IPS-18c (cell line): ENCODE data around the gene FOXP1.

ENCODE experiments used
- H3K4me3 ChIP-seq: 2 replicates; pipeline ENCODE4 v1.7.0; 2013; ENCODE audit warnings: low read depth, mild to moderate bottlenecking, low read length, moderate library complexity; ENCODE audit not compliant: insufficient read depth
- H3K9me3 ChIP-seq: one replicate; pipeline ENCODE4 v1.6.1; 2013; ENCODE audit warnings: mild to moderate bottlenecking, low read length, moderate library complexity; ENCODE audit not compliant: control insufficient read depth, insufficient read depth

The FOXP1 gene

DNA sequence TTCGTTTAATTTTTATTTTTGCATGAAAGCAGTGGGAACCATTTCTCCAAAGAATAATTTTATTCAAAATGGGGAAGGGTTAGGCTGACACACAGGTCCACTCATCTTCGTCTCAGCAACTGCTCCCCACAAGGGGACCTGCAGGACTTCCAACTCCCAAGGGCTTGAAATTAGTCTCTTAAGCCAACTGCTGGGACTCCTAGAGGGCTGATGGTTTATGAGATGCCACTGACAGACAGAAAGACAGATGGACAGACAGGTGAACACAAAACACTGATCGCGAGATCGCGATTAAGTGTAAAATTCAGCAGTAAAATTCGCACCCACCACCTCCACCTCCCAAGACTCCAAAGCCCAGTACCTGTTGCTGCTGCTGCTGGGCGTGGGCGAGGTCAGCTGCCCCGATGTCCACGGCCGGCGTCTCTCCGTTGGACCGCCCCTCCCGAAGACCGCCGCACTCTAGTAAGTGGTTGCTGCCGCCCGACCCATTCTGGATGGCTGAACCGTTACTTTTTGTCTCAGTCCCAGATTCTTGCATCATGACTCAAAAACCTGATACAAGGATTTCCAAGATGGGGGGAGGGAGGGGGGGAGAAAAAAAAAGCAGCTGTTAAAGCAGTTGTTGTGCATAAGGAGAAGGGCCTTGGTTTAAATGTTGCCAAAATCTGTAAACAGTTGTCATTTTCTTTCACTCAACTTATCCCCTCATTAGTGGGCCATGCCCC lies 385.5 kb downstream of the FOXP1 start:
- Histone ChIP-seq H3K9me3 (no peaks in the 10 kb centered on the region), H3K4me3 (no peak overlapping the region)

DNA sequence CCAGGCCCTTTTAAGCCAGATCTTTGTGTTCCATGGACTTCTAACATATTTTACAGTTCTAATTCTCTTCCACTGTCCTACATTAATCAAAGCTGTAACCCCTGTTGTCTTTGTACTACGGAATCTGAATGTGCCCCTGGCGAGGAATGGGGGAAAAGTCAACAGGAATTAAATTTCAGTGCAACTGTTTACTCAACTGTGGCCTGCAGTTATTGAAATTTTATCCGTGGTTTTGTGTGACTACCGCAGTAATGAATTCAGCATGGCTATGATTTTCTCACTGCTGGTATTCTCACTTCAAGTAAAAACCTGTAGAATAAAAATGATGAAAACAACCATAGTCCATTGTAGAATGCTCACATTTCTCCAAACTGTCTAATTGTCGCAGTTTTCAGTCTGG lies 388.0 kb downstream of the FOXP1 start:
- Histone ChIP-seq H3K9me3 (no peaks in the 10 kb centered on the region), H3K4me3 (no peak overlapping the region)

DNA sequence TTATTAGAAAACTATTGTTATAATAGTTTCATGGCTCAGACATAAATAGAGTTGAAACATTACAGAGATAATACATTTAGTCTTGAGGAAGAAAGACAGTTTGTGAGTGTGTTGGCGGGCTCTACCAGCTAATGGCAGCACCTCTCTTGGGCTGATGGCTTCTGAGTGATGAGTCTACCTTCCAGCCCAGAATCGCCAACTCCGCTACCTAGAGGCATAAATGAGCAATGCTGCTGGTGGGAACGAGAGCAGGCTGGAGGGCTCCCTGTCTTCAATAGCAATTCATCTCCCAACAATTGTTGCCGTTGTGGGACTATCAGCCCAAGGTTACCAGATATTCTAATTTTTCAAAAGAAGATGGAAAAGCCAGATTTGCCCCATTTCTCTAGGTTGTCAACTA lies 388.7 kb downstream of the FOXP1 start:
- Histone ChIP-seq H3K9me3 (no peaks in the 10 kb centered on the region), H3K4me3 (no peak overlapping the region)

DNA sequence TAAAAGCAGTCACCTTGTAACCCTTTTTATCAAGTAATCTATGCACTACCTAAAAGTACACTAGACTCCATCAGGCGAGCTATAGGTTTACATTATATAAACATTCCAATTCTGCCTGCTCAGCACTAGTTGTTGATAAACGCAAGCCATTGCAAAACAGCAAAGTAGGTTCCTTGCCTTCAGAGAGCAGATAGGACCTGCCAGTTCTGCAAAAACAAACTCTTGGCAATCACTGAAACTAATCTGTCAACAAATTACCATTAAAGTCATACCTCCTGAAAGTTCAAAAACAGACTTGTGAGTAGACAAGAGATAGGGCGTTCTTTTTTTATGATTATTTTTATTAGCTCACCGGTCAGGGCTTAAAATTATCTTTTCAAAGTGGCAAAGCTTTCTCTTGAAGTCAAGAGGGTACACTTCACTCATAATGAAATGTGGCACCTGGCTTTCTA lies 392.5 kb downstream of the FOXP1 start:
- Histone ChIP-seq H3K4me3 (no peak overlapping the region), H3K9me3 (no peaks in the 10 kb centered on the region)

DNA sequence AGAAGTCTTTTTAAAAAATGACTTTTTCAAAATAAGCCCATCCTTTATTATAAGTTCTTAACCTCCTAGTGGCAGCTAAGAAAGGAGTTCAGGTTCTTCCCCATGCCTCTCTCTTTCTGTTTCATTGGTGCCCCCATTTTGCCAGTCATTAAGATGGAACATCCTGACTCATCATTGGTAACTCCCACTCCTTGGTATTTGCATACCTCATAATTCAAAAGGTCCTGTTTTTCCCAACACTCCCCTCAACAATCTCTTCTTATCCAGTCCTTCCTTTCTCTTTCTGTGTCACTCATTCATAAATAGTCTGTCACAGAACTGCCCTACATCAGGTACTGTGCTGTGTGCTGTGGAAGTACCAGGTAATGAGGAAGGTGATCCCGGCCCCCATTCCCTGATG lies 394.0 kb downstream of the FOXP1 start:
- H3K4me3 ChIP-seq, result no peak overlapping the region
- no peaks in the 10 kb centered on the region for H3K9me3 ChIP-seq

DNA sequence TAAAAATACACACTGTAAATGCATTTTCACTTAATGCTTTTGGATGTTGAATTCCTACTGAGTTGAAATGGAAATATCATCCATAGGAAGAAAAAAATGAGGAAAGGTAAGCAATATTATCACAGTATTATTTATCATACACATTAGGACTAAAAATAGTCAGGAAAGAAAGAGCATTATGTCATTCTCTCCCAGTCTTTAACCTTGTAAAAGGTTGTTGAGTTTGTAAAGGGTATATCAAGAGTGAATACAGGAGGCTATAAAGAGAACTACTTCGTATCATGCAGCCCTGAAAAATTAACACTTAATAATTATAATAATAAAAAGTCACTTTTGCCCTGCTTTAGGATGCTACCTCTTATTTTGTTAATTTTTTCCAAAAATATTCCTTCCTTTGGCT lies 395.8 kb downstream of the FOXP1 start:
- H3K9me3 ChIP-seq, result no peaks in the 10 kb centered on the region
- H3K4me3 ChIP-seq, result no peak overlapping the region

DNA sequence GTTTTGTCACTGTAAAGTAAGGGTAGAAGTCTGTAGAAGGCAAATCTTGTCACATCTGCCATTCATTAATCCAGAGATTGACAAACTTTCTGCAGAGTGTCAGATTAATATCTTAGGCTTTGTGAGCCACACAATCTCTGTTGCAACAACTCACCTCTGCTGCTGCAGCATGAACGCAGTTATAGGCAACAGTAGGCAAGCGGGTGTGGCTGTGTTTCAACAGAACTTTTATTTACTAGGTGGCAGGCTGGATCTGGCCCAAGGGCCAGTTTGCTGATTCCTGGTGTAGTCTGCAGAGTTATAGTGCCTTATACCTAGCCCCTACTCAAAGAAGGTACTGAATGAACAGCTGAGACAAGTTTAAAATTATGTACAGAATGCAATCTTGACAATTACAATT lies 396.7 kb downstream of the FOXP1 start:
- Histone ChIP-seq H3K4me3 (no peak overlapping the region), H3K9me3 (no peaks in the 10 kb centered on the region)

DNA sequence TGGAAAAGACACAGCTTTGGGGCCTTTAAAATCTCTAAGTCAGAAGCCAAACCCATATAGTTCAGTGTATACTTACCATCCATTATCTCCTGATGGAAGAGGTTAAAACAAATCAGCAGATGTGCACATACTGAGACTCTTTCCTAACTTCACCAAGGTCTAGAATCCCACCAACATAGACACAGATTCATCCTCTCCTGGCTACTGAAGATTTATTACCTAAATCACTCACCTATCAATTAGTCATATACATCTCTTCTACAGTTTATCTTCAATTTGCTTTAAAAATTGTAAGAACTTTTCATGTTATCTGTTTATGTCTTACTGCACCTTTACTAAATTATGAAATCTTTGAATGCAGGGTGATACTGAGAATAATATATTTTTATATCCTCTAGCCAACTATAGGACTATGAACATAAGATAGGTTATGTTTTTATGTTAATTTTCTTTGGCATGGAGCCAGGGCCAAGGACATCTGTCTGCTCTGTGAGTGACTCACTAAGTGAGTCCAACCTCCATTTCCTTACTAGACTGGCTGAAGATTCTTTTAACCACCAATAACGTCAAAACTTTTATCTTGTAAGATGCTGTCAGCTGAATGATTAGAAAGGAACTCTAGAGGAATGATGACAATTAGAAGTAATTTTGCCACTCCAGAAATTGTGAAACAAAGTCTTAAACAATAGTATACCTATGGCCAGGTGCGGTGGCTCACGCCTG lies 397.6 kb downstream of the FOXP1 start:
- Histone ChIP-seq H3K4me3 (no peak overlapping the region), H3K9me3 (no peaks in the 10 kb centered on the region)

DNA sequence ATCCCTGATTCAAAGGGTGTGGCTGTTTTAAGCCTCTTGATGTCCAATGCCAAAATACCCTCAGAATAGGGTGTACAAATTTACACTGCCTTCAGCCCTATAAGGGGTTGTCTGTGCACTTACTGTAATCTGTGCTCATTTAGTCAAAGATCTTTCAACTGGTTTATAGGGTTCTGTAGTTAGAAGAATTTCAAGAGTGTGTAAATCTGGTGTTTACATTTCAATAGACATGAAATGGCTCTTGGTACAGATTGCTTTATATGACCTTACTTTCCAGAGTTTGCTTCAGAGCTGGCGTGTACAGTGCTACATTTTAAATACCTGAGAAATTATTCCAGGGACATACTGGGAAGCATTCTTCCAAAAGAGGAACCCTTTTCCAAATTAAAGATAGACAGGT lies 399.3 kb downstream of the FOXP1 start:
- H3K4me3 ChIP-seq, result no peak overlapping the region
- H3K9me3 ChIP-seq, result no peaks in the 10 kb centered on the region

DNA sequence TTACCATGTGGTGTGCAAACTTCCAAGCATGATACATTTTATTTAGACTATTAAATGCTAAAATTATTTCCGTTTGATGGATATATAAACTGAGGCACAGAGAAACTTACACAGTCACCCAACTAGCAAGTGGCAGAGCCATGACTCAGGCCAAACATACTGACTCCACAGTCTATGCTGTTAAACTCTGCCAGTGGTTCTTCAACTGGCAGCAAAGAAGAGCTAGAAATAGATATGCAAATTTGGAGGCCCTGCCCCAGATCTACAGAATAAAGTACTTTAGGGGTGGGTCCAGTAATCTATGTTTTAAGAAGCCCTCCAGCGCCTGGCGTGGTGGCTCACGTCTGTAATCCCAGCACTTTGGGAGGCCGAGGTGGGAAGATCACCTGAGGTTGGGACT lies 400.0 kb downstream of the FOXP1 start:
- Histone ChIP-seq H3K4me3 (no peak overlapping the region), H3K9me3 (no peaks in the 10 kb centered on the region)

DNA sequence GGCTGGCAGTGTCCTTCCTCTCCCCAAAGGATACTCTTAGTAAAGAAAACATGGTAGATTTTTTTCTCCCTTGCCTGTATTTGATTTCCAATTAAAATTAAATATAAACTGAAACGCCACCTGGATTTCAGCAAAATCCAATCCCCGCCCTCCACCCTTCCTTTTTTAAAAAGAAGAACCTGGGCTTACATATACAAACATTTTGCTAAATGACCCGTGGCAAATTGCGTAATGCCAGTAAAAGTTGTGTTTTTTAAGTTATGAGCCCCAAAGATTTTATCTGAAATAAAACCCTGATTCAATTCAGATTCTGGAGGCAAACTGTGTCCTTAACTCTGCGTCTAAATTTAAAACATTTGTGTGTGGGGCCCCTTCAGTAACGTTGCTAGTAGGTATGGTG lies 403.0 kb downstream of the FOXP1 start:
- no peak overlapping the region for H3K4me3 ChIP-seq
- H3K9me3 ChIP-seq, result no peaks in the 10 kb centered on the region

DNA sequence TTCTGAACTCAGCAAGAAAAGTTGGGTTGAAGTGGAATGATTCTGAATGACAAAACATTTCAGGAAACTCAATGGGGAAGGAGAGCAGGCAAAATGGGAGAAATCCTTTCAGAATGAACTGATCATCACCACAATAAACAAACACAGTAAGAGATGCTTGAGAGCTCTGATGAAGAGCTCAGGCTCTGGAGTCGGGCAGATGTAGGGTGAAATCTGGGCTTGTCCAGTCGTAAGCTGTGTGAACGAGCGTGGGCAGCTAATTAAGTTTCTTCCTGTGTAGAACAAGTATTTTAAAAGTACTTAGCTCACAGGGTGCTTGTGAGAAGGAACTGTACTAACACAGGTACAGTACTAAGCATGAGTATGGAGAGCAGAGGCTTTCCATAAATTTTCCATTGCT lies 406.2 kb downstream of the FOXP1 start:
- H3K9me3 ChIP-seq, result no peaks in the 10 kb centered on the region
- H3K4me3 ChIP-seq, result no peak overlapping the region

DNA sequence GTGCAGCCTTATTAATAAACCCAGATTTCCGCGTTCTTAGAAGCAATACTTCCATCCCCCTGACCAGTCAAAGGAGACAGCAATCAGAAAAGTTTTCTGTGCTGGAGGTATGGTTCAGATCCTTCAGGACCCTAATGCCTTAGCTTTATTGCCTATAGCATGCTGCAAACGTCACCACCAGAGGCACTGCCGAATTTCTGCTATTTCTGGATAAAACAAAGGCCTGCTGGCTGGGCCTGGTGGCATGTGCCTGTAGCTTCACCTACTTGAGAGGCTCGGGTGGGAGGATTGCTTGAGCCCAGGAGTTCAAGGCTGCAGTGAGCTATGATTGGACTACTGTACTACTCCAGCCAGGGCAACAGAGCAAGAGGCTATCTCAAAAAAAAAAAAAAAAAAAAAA lies 407.2 kb downstream of the FOXP1 start:
- no peak overlapping the region for H3K4me3 ChIP-seq
- H3K9me3 ChIP-seq, result no peaks in the 10 kb centered on the region

DNA sequence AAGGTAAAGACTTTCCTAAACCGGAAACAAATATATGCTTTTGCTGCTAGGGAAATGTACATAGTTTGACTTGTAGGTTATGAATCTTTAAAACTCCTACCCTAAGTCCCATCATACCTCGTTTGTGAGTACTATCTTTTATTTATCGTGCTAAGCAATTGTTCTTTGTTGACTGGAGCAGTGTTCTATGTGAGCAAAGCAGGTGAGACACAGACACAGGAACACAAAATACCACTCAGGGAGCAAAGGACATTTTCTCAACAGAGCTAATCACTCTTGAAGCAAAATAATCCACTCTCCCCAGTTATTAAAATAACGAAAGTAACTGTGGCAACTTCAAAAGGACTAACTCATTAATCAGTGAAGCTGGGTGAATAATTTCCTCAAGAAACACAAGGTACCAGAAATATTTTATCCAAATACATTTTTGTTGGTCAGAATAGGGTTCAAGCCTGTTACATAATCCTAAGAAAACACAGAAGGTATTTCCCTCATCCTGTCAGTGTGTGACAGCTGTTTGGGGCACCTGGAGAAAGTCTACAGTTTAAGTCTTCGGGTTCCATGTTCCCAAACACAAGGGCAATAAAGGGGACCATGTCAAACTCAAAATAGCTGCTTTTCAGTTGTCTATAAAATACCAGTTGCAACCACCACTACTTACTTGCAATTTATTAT lies 407.7 kb downstream of the FOXP1 start:
- Histone ChIP-seq H3K4me3 (no peak overlapping the region), H3K9me3 (no peaks in the 10 kb centered on the region)

DNA sequence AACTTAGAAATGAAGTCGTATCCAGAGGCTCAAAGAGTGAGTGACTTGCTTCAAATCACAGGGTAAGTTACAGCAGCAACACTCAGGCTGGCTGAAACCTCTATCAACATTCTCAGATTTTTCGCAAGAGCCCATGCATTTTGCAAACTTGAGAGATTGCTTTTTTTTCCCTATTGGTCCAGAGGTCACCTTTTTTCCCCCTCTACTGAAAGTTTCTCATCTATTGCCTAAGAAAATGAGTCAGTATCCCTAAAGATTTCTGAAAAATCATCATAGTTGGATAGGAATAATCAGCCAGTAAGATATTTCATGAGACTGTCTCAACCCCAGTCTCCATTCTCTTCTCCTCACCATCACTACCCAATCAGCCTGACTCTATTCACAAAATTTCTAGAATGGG lies 410.6 kb downstream of the FOXP1 start:
- Histone ChIP-seq H3K9me3 (no peaks in the 10 kb centered on the region), H3K4me3 (no peak overlapping the region)

DNA sequence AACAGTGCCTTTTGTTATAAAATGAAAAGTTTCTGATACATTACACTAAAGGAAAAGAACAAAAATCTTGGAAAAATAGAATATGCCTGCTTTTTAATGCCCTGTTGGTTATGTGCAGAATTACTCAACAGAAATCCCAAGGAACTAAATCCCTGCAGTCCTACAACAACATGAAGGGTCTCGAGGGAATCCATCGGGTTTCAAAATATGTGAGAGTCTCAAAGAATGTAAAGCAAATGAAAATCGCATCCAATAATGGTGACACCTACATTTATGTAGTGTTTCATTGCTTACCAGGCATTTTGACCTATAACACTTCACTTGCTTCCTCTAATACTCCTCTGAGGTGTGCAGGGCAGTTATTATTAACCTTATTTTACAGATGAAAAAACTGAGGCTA lies 411.3 kb downstream of the FOXP1 start:
- no peak overlapping the region for H3K4me3 ChIP-seq
- no peaks in the 10 kb centered on the region for H3K9me3 ChIP-seq

DNA sequence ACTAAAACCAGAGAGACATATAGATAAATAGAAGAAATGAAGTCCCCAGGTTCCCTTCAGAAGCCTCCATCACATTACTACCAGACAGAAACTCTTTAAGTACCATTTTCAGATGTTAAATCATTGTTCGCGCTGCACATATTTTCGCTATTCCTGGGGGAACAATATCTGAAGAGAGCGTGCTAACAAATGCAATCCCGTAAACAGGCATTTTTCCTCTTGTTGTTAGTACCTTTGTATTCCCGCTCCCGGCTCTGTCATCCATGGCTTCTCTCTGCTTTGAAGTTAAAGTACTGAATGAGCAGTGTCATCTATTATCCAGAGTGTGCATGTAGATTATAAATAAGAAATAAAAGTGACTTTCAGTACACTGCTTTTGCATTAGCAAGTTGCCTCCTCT lies 412.3 kb downstream of the FOXP1 start:
- no peak overlapping the region for H3K4me3 ChIP-seq
- no peaks in the 10 kb centered on the region for H3K9me3 ChIP-seq

DNA sequence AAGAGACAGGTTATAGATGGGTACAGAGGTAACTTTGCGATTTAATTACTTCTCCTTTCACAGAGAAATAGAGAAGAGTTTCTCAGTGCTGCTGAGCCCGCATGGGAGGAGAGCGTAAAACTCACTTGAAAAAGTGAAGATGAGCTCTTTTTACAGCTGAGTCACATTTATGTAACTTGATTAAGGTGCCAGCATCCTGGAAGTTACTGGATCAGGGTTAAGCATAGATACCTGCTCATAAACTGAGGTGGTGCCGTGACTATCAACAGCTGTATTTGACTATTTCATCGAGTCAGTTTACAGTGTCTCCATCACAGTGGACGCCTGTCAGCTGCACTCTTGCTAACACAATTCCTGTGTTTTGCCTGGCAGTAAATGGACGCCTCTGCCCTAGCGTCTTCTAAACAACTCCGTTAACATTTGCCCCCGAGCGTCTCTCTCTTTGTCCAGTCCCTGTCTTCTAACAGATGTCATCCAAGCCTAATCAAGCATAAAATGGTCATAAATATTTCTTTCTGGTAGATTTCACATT lies 414.6 kb downstream of the FOXP1 start:
- Histone ChIP-seq H3K4me3 (no peak overlapping the region), H3K9me3 (no peaks in the 10 kb centered on the region)
